ENCODE data around the gene CFDP1.

CFDP1 gene

DNA sequence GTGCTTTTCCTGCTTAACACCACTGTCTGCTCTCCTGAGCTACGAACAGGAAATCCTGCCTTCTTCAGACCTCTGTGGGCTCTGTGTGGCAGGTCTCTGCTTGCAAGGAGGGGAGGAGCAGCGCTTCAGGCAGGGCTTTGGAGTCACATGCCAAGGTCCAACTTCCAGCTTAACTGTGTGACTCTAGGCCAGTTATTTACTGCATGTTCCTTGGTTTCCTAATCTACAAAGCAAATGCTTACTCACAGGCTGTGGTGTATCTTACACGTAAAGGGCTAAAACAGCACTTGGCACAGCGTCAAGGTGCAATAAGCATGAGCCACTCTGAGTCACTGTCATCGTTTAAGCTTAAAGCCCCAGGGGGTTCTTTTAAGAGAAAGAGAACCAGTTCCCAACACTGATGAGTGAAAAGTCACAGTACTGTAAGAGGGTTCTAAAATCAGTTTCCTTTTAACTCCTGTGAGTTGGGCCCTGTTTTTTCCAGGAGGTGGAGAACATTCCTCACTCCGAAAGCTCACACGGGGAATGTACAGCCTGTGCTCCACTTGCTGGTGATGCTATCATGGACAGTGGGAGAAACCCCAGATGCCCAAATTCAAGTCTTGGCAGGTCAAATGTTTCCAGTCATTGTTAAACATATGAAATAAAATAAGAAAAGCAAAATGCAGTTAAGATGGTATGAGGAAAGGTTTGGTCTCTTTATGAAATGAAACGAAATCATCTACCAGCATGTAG is 127.8 kb downstream of the CFDP1 start:
- Histone ChIP-seq H3K4me3 (ENCODE audit: low read depth, low read length) (no peak overlapping the region), H3K36me3 (ENCODE audit: control insufficient read depth in 2 of 2, insufficient read depth in 1 of 2, low read length in 2 of 2) (peaks cover 0 to 33% of the 10 kb centered on the region in 2 experiments; a peak in 1 of 3 replicates), H3K9me3 (ENCODE audit: control insufficient read depth, insufficient read depth, low read depth, low read length) (no peaks in the 10 kb centered on the region), H3K4me1 (ENCODE audit: control insufficient read depth, insufficient read depth, low read length) (peaks cover 22% of the 10 kb centered on the region), H3K27ac (ENCODE audit: extremely low read depth, low read depth, low read length) (peak overlapping the region; percentile 74)
- ChIA-PET POLR2A (interaction anchor here (0.6 to 1.8 kb wide), 5 partner anchors 38 to 104 kb away, joined by 3 to 7 read pairs (median 5); no protein-coding TSS in a partner anchor), CTCF (interaction anchor here (0.6 to 2.2 kb wide), 5 partner anchors 11 to 1866 kb away, joined by 3 to 8 read pairs (median 4); no protein-coding TSS in a partner anchor)
- peak; percentile 72; the same call in 1 of the 2 replicates for TF ChIP-seq ZSCAN30 (tag by site-specific recombination; IDR thresholded peaks at IDR 0.05)
- peak; percentile 57 for TF ChIP-seq ZFP69B (tag by site-specific recombination; IDR thresholded peaks at IDR 0.05)
- no peak for TF ChIP-seq ZNF169 (tag by site-specific recombination; IDR thresholded peaks at IDR 0.05)
- no peak for TF ChIP-seq GLI4 (tag by site-specific recombination; IDR thresholded peaks at IDR 0.05)
- TF ChIP-seq ZSCAN5A (tag by site-specific recombination; IDR thresholded peaks at IDR 0.05), result no peak
- TF ChIP-seq ZSCAN23 (tag by site-specific recombination; IDR thresholded peaks at IDR 0.05), result peak; percentile 77; the same call in 1 of the 2 replicates
- TF ChIP-seq IKZF3 (tag by site-specific recombination; IDR thresholded peaks at IDR 0.05), result peak; percentile 95
- TF ChIP-seq PATZ1 (tag by site-specific recombination; IDR thresholded peaks at IDR 0.05), result peak; percentile 62
- TF ChIP-seq, protein P1, sequence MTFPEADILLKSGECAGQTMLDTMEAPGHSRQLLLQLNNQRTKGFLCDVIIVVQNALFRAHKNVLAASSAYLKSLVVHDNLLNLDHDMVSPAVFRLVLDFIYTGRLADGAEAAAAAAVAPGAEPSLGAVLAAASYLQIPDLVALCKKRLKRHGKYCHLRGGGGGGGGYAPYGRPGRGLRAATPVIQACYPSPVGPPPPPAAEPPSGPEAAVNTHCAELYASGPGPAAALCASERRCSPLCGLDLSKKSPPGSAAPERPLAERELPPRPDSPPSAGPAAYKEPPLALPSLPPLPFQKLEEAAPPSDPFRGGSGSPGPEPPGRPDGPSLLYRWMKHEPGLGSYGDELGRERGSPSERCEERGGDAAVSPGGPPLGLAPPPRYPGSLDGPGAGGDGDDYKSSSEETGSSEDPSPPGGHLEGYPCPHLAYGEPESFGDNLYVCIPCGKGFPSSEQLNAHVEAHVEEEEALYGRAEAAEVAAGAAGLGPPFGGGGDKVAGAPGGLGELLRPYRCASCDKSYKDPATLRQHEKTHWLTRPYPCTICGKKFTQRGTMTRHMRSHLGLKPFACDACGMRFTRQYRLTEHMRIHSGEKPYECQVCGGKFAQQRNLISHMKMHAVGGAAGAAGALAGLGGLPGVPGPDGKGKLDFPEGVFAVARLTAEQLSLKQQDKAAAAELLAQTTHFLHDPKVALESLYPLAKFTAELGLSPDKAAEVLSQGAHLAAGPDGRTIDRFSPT (tag by site-specific recombination; IDR thresholded peaks at IDR 0.05), result peak; percentile 69
- TF ChIP-seq RBAK (tag by site-specific recombination; IDR thresholded peaks at IDR 0.05), result no peak
- TF ChIP-seq ZNF184 (tag by site-specific recombination; IDR thresholded peaks at IDR 0.05), result peak; percentile 46
- TF ChIP-seq ZBTB21 (tag by site-specific recombination; IDR thresholded peaks at IDR 0.05), result peak; percentile 74
- peak; percentile 72; the same call in 1 of the 2 replicates for TF ChIP-seq ZNF501 (tag by site-specific recombination; IDR thresholded peaks at IDR 0.05)
- TF ChIP-seq KLF8 (tag by site-specific recombination; IDR thresholded peaks at IDR 0.05), result peak; percentile 78
- no peak; the same call in 1 of the 2 replicates for TF ChIP-seq ZNF76 (tag by site-specific recombination; IDR thresholded peaks at IDR 0.05; ENCODE audit: borderline replicate concordance, low read depth)
- no peak for TF ChIP-seq ZNF37A (tag by site-specific recombination; IDR thresholded peaks at IDR 0.05)
- TF ChIP-seq, protein P2, sequence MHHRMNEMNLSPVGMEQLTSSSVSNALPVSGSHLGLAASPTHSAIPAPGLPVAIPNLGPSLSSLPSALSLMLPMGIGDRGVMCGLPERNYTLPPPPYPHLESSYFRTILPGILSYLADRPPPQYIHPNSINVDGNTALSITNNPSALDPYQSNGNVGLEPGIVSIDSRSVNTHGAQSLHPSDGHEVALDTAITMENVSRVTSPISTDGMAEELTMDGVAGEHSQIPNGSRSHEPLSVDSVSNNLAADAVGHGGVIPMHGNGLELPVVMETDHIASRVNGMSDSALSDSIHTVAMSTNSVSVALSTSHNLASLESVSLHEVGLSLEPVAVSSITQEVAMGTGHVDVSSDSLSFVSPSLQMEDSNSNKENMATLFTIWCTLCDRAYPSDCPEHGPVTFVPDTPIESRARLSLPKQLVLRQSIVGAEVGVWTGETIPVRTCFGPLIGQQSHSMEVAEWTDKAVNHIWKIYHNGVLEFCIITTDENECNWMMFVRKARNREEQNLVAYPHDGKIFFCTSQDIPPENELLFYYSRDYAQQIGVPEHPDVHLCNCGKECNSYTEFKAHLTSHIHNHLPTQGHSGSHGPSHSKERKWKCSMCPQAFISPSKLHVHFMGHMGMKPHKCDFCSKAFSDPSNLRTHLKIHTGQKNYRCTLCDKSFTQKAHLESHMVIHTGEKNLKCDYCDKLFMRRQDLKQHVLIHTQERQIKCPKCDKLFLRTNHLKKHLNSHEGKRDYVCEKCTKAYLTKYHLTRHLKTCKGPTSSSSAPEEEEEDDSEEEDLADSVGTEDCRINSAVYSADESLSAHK (tag by site-specific recombination; IDR thresholded peaks at IDR 0.05), result peak; percentile 84
- peak; percentile 76 for TF ChIP-seq OSR2 (tag by site-specific recombination; IDR thresholded peaks at IDR 0.05)
- no peak for TF ChIP-seq ZNF239 (tag by site-specific recombination; IDR thresholded peaks at IDR 0.05)
- peak; percentile 45; the same call in 1 of the 2 replicates for TF ChIP-seq ZNF335 (tag by site-specific recombination; conservative IDR thresholded peaks at IDR 0.05)
- peak; percentile 94 for TF ChIP-seq ZNF10 (tag by site-specific recombination; IDR thresholded peaks at IDR 0.05)
- TF ChIP-seq ZNF530 (tag by site-specific recombination; IDR thresholded peaks at IDR 0.05; ENCODE audit: low read depth), result no peak
- TF ChIP-seq PRDM10 (tag by site-specific recombination; IDR thresholded peaks at IDR 0.05), result peak; percentile 64
